Nephron (organoid): ENCODE data around the gene EGFLAM.

Source experiments
- H3K27ac Mint-ChIP-seq, 3 experiments: 2 replicates each; pipeline ENCODE4 v1.8.0; 2020; ENCODE audit warnings: mixed read lengths in 3 of 3, mild to moderate bottlenecking in 2 of 3, moderate library complexity in 1 of 3
- H3K27me3 Mint-ChIP-seq: 2 replicates; pipeline ENCODE4 v1.8.0; 2021; ENCODE audit warnings: low read depth, mild to moderate bottlenecking, moderate library complexity, mixed read lengths
- H3K36me3 Mint-ChIP-seq: 2 replicates; pipeline ENCODE4 v1.8.0; 2020; ENCODE audit warnings: low read depth, mixed read lengths
- H3K4me1 Mint-ChIP-seq: 2 replicates; pipeline ENCODE4 v1.8.0; 2020; ENCODE audit warnings: mixed read lengths
- H3K4me3 Mint-ChIP-seq, 3 experiments: 2 replicates each; pipeline ENCODE4 v1.8.0; 2020; ENCODE audit warnings: mild to moderate bottlenecking in 3 of 3, mixed read lengths in 3 of 3, moderate library complexity in 2 of 3
- H3K9me3 Mint-ChIP-seq: 2 replicates; pipeline ENCODE4 v1.8.0; 2020; ENCODE audit warnings: mixed read lengths
- CTCF ChIP-seq, 3 experiments: fragments of 200-600 bp; sonication (generic); IDR thresholded peaks; one replicate each; pipeline ENCODE4 v1.5.0; 2021; ENCODE audit warnings: antibody characterized with exemption in 3 of 3; ENCODE audit not compliant: unreplicated experiment in 3 of 3

EGFLAM gene

GRCh38 chr5:38369692-38370091 lies 111.3 kb downstream of the EGFLAM start:
- no peak for TF ChIP-seq CTCF (IDR thresholded peaks at IDR 0.05; ENCODE audit: unreplicated experiment in 3 of 3)
- Mint-ChIP-seq H3K4me3 (no peak overlapping the region), H3K36me3 (no peaks in the 10 kb centered on the region), H3K27me3 (no peaks in the 10 kb centered on the region), H3K4me1 (peaks cover 9% of the 10 kb centered on the region), H3K27ac (peak overlapping the region in 2 of 3 experiments; percentile 35 to 69), H3K9me3 (no peaks in the 10 kb centered on the region)

DNA sequence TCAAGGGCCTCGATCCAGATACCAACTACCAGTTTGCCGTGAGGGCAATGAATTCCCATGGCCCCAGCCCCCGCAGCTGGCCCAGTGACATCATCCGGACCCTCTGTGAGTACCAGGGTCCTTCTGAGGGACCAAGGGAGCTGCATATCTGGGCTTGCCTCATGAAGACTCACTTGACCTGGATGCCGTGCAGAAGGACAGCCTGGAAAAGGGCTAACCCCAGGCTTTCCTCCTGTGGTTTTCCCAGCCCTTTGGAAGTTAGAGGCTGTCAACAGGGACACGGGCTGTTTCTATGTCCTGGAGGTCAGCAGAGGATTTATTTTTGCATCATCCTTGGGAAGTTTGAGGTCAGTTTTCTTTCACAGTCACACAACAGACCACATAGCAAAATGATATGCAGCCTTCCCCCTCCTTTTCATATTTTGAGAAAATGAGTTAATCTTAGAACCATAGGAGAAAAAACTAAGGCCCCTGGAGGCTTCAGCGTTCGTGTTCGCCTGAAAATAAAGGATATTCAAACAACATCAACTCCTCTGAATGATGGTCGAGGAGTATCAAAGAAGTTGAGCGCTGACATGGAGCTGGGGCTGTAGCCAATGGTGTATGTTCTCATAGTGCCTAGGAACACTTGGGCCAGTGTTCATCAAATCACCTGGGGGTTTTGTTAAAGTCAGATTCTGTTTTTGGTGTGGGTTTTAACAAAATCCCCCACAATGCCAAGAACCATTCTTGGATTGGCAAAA lies 112.2 kb downstream of the EGFLAM start:
- Mint-ChIP-seq H3K27me3 (no peaks in the 10 kb centered on the region), H3K9me3 (no peaks in the 10 kb centered on the region), H3K4me1 (peaks cover 9% of the 10 kb centered on the region), H3K27ac (peak overlapping the region in 1 of 3 experiments; percentile 69), H3K36me3 (no peaks in the 10 kb centered on the region), H3K4me3 (no peak overlapping the region)
- no peak for TF ChIP-seq CTCF (IDR thresholded peaks at IDR 0.05; ENCODE audit: unreplicated experiment in 3 of 3)

DNA sequence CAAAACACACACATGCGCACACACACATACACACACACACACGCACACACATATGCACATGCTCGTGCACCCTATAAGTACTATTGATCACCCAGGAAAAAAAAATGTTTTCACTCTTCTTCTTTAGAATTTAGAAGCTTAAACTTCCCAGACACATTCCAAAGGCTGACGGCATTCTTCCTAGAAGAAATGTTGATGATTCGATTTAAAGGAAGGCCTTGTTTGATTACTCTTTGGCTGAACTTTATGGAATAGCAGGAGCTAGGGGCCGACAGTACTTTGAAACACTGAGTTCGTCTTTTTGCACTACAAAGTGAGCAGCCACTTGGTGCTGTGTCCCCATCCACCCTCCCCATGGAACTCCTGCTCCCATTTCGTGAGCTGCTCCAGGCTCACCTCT lies 113.2 kb downstream of the EGFLAM start:
- H3K27ac Mint-ChIP-seq, result peak overlapping the region in 1 of 3 experiments; percentile 56
- H3K9me3 Mint-ChIP-seq, result no peaks in the 10 kb centered on the region
- no peak for TF ChIP-seq CTCF (IDR thresholded peaks at IDR 0.05; ENCODE audit: unreplicated experiment in 3 of 3)
- no peaks in the 10 kb centered on the region for H3K36me3 Mint-ChIP-seq
- peaks cover 1% of the 10 kb centered on the region for H3K27me3 Mint-ChIP-seq
- H3K4me3 Mint-ChIP-seq, result no peak overlapping the region
- H3K4me1 Mint-ChIP-seq, result peaks cover 9% of the 10 kb centered on the region

DNA sequence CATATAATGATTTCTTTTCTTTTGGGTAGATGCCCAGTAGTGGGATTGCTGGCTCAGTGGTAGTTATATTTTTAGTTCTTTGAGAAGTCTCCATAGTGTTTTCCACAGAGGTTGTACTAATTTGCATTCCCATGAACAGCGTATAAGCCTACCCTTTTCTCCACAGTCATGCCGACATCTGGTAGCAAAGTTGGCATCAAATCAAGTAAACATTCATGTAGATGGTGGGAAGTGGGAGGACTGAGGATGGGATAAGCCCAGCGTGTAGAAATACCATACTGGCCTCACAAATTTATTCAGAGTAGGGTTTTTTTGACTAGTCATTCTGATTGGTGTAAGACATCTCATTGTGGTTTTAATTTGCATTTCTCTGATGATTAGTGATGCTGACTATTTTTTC lies 115.4 kb downstream of the EGFLAM start:
- H3K9me3 Mint-ChIP-seq, result no peaks in the 10 kb centered on the region
- H3K27me3 Mint-ChIP-seq, result peaks cover 7% of the 10 kb centered on the region
- no peak overlapping the region for H3K27ac Mint-ChIP-seq
- no peak overlapping the region for H3K4me3 Mint-ChIP-seq
- H3K36me3 Mint-ChIP-seq, result no peaks in the 10 kb centered on the region
- peaks cover 19% of the 10 kb centered on the region for H3K4me1 Mint-ChIP-seq
- TF ChIP-seq CTCF (IDR thresholded peaks at IDR 0.05; ENCODE audit: unreplicated experiment in 3 of 3), result no peak

DNA sequence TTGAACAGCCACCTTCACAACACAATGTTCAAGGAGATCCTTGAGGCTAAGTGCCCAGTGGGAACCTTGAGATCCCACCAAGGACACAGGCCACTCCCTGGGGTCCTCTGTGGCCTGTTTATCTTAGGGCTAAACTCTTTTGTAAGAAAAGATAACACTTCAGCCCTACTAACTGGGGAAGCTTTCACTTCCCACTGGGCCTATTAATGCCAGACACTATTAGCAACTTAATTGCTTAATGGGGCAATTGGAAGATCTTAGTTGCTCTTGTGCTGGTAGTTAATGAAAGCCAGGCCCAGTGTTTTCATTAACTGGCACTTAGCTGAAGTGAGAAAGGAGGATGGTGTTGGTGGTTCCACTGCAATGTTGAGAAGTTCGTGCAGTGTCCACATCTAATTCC lies 117.1 kb downstream of the EGFLAM start:
- Mint-ChIP-seq H3K27ac (no peak overlapping the region), H3K9me3 (no peaks in the 10 kb centered on the region), H3K36me3 (no peaks in the 10 kb centered on the region), H3K4me1 (peaks cover 30% of the 10 kb centered on the region), H3K4me3 (no peak overlapping the region), H3K27me3 (peaks cover 7% of the 10 kb centered on the region)
- TF ChIP-seq CTCF (IDR thresholded peaks at IDR 0.05; ENCODE audit: unreplicated experiment in 3 of 3), result no peak

GRCh38 chr5:38376404-38376803 lies 118.0 kb downstream of the EGFLAM start:
- H3K4me3 Mint-ChIP-seq, result no peak overlapping the region
- H3K36me3 Mint-ChIP-seq, result no peaks in the 10 kb centered on the region
- TF ChIP-seq CTCF (IDR thresholded peaks at IDR 0.05; ENCODE audit: unreplicated experiment in 3 of 3), result no peak
- H3K4me1 Mint-ChIP-seq, result peaks cover 37% of the 10 kb centered on the region
- H3K27ac Mint-ChIP-seq, result no peak overlapping the region
- no peaks in the 10 kb centered on the region for H3K9me3 Mint-ChIP-seq
- H3K27me3 Mint-ChIP-seq, result peaks cover 7% of the 10 kb centered on the region
